ENCODE data around the gene TRIP6.
"Not testable (repeated sequence)": the region's sequence is repeated elsewhere in the genome, so short reads cannot be mapped to it uniquely, and the experiment has no call there.

DNA sequence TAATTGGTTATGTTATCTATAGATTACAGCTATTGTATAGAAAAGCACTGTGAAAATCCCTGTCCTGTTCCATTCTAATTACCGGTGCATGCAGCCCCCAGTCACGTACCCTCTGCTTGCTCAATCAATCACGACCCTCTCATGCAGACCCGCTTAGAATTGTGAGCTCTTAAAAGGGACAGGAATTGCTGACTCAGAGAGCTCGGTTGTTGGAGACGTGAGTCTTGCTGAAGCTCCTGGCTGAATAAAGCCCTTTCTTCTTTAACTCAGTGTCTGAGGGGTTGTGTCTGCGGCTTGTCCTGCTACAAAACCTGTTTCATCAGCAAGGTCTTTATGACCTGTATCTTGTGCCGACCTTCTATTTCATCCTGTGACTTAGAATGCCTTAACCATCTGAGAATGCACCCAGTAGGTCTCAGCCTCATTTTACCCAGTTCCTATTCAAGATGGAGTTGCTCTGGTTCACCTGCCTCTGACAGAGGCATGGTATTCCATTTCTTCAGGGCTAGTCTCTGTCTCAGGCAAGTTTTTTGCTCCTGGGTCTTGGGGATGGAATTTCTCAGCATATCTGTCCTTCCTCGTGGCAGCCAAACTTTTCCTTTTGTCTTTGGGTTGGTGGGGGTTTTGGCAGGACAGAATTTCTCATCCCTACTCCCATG lies 52.7 kb downstream of the TRIP6 start:
- not testable (repeated sequence) for TF ChIP-seq TAF1 (IDR thresholded peaks at IDR 0.05; ENCODE audit: low read depth, low read length); BACH1 (IDR thresholded peaks at IDR 0.05; ENCODE audit: low read length); BRCA1 (IDR thresholded peaks at IDR 0.05; ENCODE audit: low read depth, low read length); SP2 (IDR thresholded peaks at IDR 0.05; ENCODE audit: low read length); FOSL1 (IDR thresholded peaks at IDR 0.05; ENCODE audit: insufficient read depth, low read depth, low read length); HDAC6 (IDR thresholded peaks at IDR 0.05; ENCODE audit: low read depth, low read length); SRF (IDR thresholded peaks at IDR 0.05; ENCODE audit: low read depth, low read length); SP1 (IDR thresholded peaks at IDR 0.05; ENCODE audit: low read depth, low read length); POLR2A (IDR thresholded peaks at IDR 0.05; ENCODE audit: control extremely low read depth in 1 of 2, low read depth in 2 of 2, low read length in 2 of 2)
- TF ChIP-seq, protein P1, sequence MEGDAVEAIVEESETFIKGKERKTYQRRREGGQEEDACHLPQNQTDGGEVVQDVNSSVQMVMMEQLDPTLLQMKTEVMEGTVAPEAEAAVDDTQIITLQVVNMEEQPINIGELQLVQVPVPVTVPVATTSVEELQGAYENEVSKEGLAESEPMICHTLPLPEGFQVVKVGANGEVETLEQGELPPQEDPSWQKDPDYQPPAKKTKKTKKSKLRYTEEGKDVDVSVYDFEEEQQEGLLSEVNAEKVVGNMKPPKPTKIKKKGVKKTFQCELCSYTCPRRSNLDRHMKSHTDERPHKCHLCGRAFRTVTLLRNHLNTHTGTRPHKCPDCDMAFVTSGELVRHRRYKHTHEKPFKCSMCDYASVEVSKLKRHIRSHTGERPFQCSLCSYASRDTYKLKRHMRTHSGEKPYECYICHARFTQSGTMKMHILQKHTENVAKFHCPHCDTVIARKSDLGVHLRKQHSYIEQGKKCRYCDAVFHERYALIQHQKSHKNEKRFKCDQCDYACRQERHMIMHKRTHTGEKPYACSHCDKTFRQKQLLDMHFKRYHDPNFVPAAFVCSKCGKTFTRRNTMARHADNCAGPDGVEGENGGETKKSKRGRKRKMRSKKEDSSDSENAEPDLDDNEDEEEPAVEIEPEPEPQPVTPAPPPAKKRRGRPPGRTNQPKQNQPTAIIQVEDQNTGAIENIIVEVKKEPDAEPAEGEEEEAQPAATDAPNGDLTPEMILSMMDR (IDR thresholded peaks at IDR 0.05; ENCODE audit: control extremely low read depth in 1 of 3, insufficient read depth in 1 of 3, low read depth in 1 of 3, low read length in 3 of 3), result not testable (repeated sequence)
